ENCODE results near the gene CFAP20. TPM values are rescaled to one million over a fixed set of nuclear protein-coding genes. Genes with fewer than 3 reads are reported as not detected.

The CFAP20 gene
- total and polyA plus RNA-seq, 2 experiments from 2014 or later: 61.1 to 81.7 TPM

DNA sequence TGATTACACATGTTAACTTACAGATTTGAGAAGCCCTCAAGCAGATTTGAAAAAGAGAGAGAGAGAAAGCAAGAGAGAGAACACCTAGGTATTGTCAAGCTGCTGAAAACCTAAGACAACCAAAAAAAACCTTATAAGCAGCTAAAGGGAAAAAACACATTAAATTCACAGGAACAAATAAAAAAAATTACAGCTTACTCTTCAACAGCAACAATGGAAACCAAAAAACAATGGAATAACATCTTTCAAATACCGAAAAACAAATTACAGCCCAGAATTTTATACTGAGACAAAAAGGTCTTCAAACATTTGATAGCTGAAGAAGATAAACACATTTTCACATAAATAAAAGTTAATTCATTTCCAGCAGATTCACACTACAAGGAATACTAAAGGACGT is 8.4 kb upstream of the CFAP20 start:
- no peak for DNase-seq (ENCODE audit: low spot score)
- H4K20me1 ChIP-seq (replicated peaks; ENCODE audit: insufficient read depth): no peaks in the 10 kb centered on the region
- no peaks in the 10 kb centered on the region for H3F3A ChIP-seq (replicated peaks; ENCODE audit: low read depth)
- H2AFZ ChIP-seq: no peak overlapping the region
- TF ChIP-seq ETS1 (IDR thresholded peaks at IDR 0.05) (no peak), JUNB (IDR thresholded peaks at IDR 0.05; ENCODE audit: unreplicated experiment) (no peak)
- H3K4me1 ChIP-seq (ENCODE audit: insufficient read depth): no peaks in the 10 kb centered on the region
- H3K79me2 ChIP-seq (replicated peaks; ENCODE audit: insufficient read depth): no peaks in the 10 kb centered on the region
- no peak overlapping the region for H3K4me3 Mint-ChIP-seq
- H3K4me1 Mint-ChIP-seq: no peaks in the 10 kb centered on the region; the same call in 2 of the 3 replicates
- no peak overlapping the region for H3K27ac ChIP-seq (ENCODE audit: low read depth)
- H3K36me3 Mint-ChIP-seq (ENCODE audit: low read depth): peaks cover 13% of the 10 kb centered on the region
- H3K27me3 Mint-ChIP-seq (ENCODE audit: insufficient read depth, low read depth, poor library complexity): peaks cover 4% of the 10 kb centered on the region
- no peak overlapping the region for H3K27ac Mint-ChIP-seq
- peaks cover 31% of the 10 kb centered on the region for H3K9me3 Mint-ChIP-seq
- no peak overlapping the region for H3K4me2 ChIP-seq
- H3K4me3 ChIP-seq: no peak overlapping the region
- no peak for ATAC-seq
- H3K9me2 ChIP-seq (ENCODE audit: insufficient read depth): no peaks in the 10 kb centered on the region
- no peaks in the 10 kb centered on the region for H3K36me3 ChIP-seq (ENCODE audit: insufficient read depth)
- no peaks in the 10 kb centered on the region for H3K27me3 ChIP-seq (ENCODE audit: insufficient read depth)

- Mint-ChIP-seq H3K27me3 (ENCODE audit: insufficient read depth, low read depth, poor library complexity) (peaks cover 9% of the 10 kb centered on the region), H3K9me3 (peaks cover 4% of the 10 kb centered on the region; the same call in 2 of the 3 replicates), H3K4me1 (peaks cover 23% of the 10 kb centered on the region), H3K27ac (peak overlapping the region; percentile 74; the same call in 1 of the 2 replicates), H3K4me3 (peak overlapping the region; percentile 89), H3K36me3 (ENCODE audit: low read depth) (peaks cover 4% of the 10 kb centered on the region; the same call in 2 of the 3 replicates)
- peak overlapping the region; percentile 83 for H3K4me3 ChIP-seq
- H3K27me3 ChIP-seq (ENCODE audit: insufficient read depth): no peaks in the 10 kb centered on the region
- peaks cover 41% of the 10 kb centered on the region for H4K20me1 ChIP-seq (replicated peaks; ENCODE audit: insufficient read depth)
- peak overlapping the region; percentile 95 for H3K4me2 ChIP-seq
- peak overlapping the region; percentile 91 for H3K27ac ChIP-seq (ENCODE audit: low read depth)
- H3K79me2 ChIP-seq (replicated peaks; ENCODE audit: insufficient read depth): peaks cover 49% of the 10 kb centered on the region
- H3K4me1 ChIP-seq (ENCODE audit: insufficient read depth): peaks cover 21% of the 10 kb centered on the region
- peaks cover 3% of the 10 kb centered on the region; the same call in 1 of the 2 replicates for H3F3A ChIP-seq (replicated peaks; ENCODE audit: low read depth)
- DNase-seq (ENCODE audit: low spot score) (peak; percentile 55), ATAC-seq (peak; percentile 25)
- H3K9me2 ChIP-seq (ENCODE audit: insufficient read depth): no peaks in the 10 kb centered on the region
- peak overlapping the region; percentile 64; the same call in 1 of the 2 replicates for H2AFZ ChIP-seq
- no peaks in the 10 kb centered on the region for H3K36me3 ChIP-seq (ENCODE audit: insufficient read depth)
- TF ChIP-seq, protein P1, sequence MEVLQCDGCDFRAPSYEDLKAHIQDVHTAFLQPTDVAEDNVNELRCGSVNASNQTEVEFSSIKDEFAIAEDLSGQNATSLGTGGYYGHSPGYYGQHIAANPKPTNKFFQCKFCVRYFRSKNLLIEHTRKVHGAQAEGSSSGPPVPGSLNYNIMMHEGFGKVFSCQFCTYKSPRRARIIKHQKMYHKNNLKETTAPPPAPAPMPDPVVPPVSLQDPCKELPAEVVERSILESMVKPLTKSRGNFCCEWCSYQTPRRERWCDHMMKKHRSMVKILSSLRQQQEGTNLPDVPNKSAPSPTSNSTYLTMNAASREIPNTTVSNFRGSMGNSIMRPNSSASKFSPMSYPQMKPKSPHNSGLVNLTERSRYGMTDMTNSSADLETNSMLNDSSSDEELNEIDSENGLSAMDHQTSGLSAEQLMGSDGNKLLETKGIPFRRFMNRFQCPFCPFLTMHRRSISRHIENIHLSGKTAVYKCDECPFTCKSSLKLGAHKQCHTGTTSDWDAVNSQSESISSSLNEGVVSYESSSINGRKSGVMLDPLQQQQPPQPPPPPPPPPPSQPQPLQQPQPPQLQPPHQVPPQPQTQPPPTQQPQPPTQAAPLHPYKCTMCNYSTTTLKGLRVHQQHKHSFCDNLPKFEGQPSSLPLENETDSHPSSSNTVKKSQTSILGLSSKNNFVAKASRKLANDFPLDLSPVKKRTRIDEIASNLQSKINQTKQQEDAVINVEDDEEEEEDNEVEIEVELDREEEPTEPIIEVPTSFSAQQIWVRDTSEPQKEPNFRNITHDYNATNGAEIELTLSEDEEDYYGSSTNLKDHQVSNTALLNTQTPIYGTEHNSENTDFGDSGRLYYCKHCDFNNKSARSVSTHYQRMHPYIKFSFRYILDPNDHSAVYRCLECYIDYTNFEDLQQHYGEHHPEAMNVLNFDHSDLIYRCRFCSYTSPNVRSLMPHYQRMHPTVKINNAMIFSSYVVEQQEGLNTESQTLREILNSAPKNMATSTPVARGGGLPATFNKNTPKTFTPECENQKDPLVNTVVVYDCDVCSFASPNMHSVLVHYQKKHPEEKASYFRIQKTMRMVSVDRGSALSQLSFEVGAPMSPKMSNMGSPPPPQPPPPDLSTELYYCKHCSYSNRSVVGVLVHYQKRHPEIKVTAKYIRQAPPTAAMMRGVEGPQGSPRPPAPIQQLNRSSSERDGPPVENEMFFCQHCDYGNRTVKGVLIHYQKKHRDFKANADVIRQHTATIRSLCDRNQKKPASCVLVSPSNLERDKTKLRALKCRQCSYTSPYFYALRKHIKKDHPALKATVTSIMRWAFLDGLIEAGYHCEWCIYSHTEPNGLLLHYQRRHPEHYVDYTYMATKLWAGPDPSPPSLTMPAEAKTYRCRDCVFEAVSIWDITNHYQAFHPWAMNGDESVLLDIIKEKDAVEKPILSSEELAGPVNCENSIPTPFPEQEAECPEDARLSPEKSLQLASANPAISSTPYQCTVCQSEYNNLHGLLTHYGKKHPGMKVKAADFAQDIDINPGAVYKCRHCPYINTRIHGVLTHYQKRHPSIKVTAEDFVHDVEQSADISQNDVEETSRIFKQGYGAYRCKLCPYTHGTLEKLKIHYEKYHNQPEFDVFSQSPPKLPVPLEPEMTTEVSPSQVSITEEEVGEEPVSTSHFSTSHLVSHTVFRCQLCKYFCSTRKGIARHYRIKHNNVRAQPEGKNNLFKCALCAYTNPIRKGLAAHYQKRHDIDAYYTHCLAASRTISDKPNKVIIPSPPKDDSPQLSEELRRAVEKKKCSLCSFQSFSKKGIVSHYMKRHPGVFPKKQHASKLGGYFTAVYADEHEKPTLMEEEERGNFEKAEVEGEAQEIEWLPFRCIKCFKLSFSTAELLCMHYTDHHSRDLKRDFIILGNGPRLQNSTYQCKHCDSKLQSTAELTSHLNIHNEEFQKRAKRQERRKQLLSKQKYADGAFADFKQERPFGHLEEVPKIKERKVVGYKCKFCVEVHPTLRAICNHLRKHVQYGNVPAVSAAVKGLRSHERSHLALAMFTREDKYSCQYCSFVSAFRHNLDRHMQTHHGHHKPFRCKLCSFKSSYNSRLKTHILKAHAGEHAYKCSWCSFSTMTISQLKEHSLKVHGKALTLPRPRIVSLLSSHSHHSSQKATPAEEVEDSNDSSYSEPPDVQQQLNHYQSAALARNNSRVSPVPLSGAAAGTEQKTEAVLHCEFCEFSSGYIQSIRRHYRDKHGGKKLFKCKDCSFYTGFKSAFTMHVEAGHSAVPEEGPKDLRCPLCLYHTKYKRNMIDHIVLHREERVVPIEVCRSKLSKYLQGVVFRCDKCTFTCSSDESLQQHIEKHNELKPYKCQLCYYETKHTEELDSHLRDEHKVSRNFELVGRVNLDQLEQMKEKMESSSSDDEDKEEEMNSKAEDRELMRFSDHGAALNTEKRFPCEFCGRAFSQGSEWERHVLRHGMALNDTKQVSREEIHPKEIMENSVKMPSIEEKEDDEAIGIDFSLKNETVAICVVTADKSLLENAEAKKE (CRISPR knock-in tag; IDR thresholded peaks at IDR 0.05): no peak
- no peak for TF ChIP-seq STAT1 (IDR thresholded peaks at IDR 0.05; ENCODE audit: unreplicated experiment)
- TF ChIP-seq, protein P2, sequence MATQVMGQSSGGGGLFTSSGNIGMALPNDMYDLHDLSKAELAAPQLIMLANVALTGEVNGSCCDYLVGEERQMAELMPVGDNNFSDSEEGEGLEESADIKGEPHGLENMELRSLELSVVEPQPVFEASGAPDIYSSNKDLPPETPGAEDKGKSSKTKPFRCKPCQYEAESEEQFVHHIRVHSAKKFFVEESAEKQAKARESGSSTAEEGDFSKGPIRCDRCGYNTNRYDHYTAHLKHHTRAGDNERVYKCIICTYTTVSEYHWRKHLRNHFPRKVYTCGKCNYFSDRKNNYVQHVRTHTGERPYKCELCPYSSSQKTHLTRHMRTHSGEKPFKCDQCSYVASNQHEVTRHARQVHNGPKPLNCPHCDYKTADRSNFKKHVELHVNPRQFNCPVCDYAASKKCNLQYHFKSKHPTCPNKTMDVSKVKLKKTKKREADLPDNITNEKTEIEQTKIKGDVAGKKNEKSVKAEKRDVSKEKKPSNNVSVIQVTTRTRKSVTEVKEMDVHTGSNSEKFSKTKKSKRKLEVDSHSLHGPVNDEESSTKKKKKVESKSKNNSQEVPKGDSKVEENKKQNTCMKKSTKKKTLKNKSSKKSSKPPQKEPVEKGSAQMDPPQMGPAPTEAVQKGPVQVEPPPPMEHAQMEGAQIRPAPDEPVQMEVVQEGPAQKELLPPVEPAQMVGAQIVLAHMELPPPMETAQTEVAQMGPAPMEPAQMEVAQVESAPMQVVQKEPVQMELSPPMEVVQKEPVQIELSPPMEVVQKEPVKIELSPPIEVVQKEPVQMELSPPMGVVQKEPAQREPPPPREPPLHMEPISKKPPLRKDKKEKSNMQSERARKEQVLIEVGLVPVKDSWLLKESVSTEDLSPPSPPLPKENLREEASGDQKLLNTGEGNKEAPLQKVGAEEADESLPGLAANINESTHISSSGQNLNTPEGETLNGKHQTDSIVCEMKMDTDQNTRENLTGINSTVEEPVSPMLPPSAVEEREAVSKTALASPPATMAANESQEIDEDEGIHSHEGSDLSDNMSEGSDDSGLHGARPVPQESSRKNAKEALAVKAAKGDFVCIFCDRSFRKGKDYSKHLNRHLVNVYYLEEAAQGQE (IDR thresholded peaks at IDR 0.05; ENCODE audit: unreplicated experiment): no peak
- no peak for TF ChIP-seq EZH2 (IDR thresholded peaks at IDR 0.05; ENCODE audit: low read depth, unreplicated experiment)
- TF ChIP-seq JUNB (IDR thresholded peaks at IDR 0.05; ENCODE audit: unreplicated experiment): no peak
- TF ChIP-seq POLR2AphosphoS5 (IDR thresholded peaks at IDR 0.05; ENCODE audit: low read depth): no peak
- TF ChIP-seq, protein P3, sequence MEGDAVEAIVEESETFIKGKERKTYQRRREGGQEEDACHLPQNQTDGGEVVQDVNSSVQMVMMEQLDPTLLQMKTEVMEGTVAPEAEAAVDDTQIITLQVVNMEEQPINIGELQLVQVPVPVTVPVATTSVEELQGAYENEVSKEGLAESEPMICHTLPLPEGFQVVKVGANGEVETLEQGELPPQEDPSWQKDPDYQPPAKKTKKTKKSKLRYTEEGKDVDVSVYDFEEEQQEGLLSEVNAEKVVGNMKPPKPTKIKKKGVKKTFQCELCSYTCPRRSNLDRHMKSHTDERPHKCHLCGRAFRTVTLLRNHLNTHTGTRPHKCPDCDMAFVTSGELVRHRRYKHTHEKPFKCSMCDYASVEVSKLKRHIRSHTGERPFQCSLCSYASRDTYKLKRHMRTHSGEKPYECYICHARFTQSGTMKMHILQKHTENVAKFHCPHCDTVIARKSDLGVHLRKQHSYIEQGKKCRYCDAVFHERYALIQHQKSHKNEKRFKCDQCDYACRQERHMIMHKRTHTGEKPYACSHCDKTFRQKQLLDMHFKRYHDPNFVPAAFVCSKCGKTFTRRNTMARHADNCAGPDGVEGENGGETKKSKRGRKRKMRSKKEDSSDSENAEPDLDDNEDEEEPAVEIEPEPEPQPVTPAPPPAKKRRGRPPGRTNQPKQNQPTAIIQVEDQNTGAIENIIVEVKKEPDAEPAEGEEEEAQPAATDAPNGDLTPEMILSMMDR (conservative IDR thresholded peaks at IDR 0.05; ENCODE audit: low read depth in 2 of 2): no peak
- no peak for TF ChIP-seq CREB1 (CRISPR knock-in tag; IDR thresholded peaks at IDR 0.05; ENCODE audit: low read depth)
Measured at GRCh38 chr16:58128711-58129096, 477 bp downstream of the CFAP20 start.

Data from GM23338 (cell line).